H1 (cell line): ENCODE measurements around the gene RAB43. TPM values are rescaled to one million over a fixed set of nuclear protein-coding genes. Genes with fewer than 3 reads are reported as not detected.
A peak's percentile ranks its signal among the peaks of the same experiment; 100 is the strongest.

Source experiments
- CTCF ChIA-PET: fragments of 300-600 bp; sonication (Branson Sonifier 250); formaldehyde crosslinking; loops from one replicate; lab custom pipeline; 2021; ENCODE audit not compliant: partially characterized antibody; lab: Charles Lee
- POLR2A ChIA-PET: fragments of 300-600 bp; sonication (Branson Sonifier 250); formaldehyde crosslinking; loops from one replicate; lab custom pipeline; 2021; ENCODE audit warnings: inconsistent platforms; ENCODE audit not compliant: partially characterized antibody; lab: Charles Lee
- DNase-seq, 2 experiments: peaks; one replicate each; pipeline versions ENCODE4 v3.0.0 to v3.0.0-alpha.2; 2010 to 2022; ENCODE audit warnings: low spot score in 2 of 2, low read depth in 1 of 2, mixed read lengths in 1 of 2
- FAIRE-seq: peaks from 2 replicates; lab custom pipeline; 2011; peaks lifted over from hg19 to GRCh38; lab: Jason Lieb, UNC
- H2AFZ ChIP-seq: 2 replicates; pipeline ENCODE4 v1.8.1; 2012; ENCODE audit warnings: low read length, inconsistent platforms
- H2AK5ac ChIP-seq: 2 replicates; pipeline ENCODE4 v1.6.1; 2013; ENCODE audit warnings: low read depth, low read length
- H2BK120ac ChIP-seq: replicated peaks from 2 replicates; pipeline ENCODE3; 2013; ENCODE audit warnings: low read depth, low read length, inconsistent platforms
- H2BK12ac ChIP-seq: 2 replicates; pipeline ENCODE4 v1.6.1; 2013; ENCODE audit warnings: low read depth, low read length
- H2BK15ac ChIP-seq: 2 replicates; pipeline ENCODE4 v1.6.1; 2013; ENCODE audit warnings: low read length
- H2BK20ac ChIP-seq: 2 replicates; pipeline ENCODE4 v1.6.1; 2013; ENCODE audit warnings: low read length
- H2BK5ac ChIP-seq: 2 replicates; pipeline ENCODE4 v1.6.1; 2013; ENCODE audit warnings: low read depth, low read length
- H3K14ac ChIP-seq: 2 replicates; pipeline ENCODE4 v1.6.1; 2013; ENCODE audit warnings: inconsistent platforms; ENCODE audit not compliant: insufficient read length
- H3K18ac ChIP-seq: 2 replicates; pipeline ENCODE4 v1.6.1; 2013; ENCODE audit warnings: low read length; ENCODE audit errors: extremely low read depth
- H3K23ac ChIP-seq: 2 replicates; pipeline ENCODE4 v1.6.1; 2013; ENCODE audit warnings: inconsistent platforms; ENCODE audit not compliant: insufficient read length
- H3K23me2 ChIP-seq: 2 replicates; pipeline ENCODE4 v1.6.1; 2013; ENCODE audit warnings: low read depth, low read length
- H3K27ac ChIP-seq: 2 replicates; pipeline ENCODE4 v1.6.1; 2011; ENCODE audit warnings: low read depth, low read length, inconsistent platforms
- H3K27me3 ChIP-seq, 4 experiments: replicated peaks in 1 of 4; 1 replicate in 1 of 4; 2 replicates in 3 of 4; pipeline versions ENCODE4 v1.6.1 to v1.8.1; 2011 to 2013; ENCODE audit warnings: low read length in 3 of 4, mild to moderate bottlenecking in 3 of 4, inconsistent platforms in 2 of 4, mixed read lengths in 2 of 4, moderate library complexity in 1 of 4; ENCODE audit not compliant: control insufficient read depth in 3 of 4, insufficient read depth in 3 of 4; ENCODE audit errors: extremely low read depth in 1 of 4
- H3K36me3 ChIP-seq, 4 experiments: 2 replicates each; pipeline versions ENCODE4 v1.6.1 to v1.8.1; 2011 to 2013; ENCODE audit warnings: mild to moderate bottlenecking in 4 of 4, low read length in 3 of 4, moderate library complexity in 2 of 4, control low read depth in 1 of 4, inconsistent platforms in 1 of 4; ENCODE audit not compliant: insufficient read depth in 4 of 4, control insufficient read depth in 2 of 4
- H3K4ac ChIP-seq: replicated peaks from 2 replicates; pipeline ENCODE3; 2013; ENCODE audit warnings: low read length, low read depth, mixed read lengths, inconsistent platforms; ENCODE audit not compliant: insufficient read length
- H3K4me1 ChIP-seq, 4 experiments: replicated peaks in 1 of 4; 1 replicate in 1 of 4; 2 replicates in 3 of 4; pipeline versions ENCODE4 v1.6.1 to v1.8.1; 2011 to 2013; ENCODE audit warnings: low read length in 3 of 4, inconsistent platforms in 2 of 4, mixed read lengths in 1 of 4; ENCODE audit not compliant: insufficient read depth in 4 of 4, control insufficient read depth in 3 of 4
- H3K4me2 ChIP-seq, 2 experiments: 2 replicates each; pipeline versions ENCODE4 v1.6.1 to v1.8.1; 2011 to 2013; ENCODE audit warnings: low read depth in 2 of 2, low read length in 2 of 2, control low read depth in 1 of 2, inconsistent platforms in 1 of 2, mild to moderate bottlenecking in 1 of 2; ENCODE audit not compliant: insufficient read depth in 1 of 2
- H3K4me3 ChIP-seq, 4 experiments: fragments of 200-600, 300-600 bp in 1 of 4; sonication (generic), shearing (Covaris generic), sonication (Bioruptor Twin) in 1 of 4; 2 replicates each; pipeline versions ENCODE4 v1.5.1 to v1.8.1; 2011 to 2016; ENCODE audit warnings: low read length in 4 of 4, low read depth in 3 of 4, control low read depth in 2 of 4, inconsistent platforms in 2 of 4, mild to moderate bottlenecking in 2 of 4, mixed read lengths in 1 of 4, moderate library complexity in 1 of 4; ENCODE audit not compliant: insufficient read depth in 2 of 4; ENCODE audit errors: extremely low read depth in 1 of 4
- H3K56ac ChIP-seq: replicated peaks from 2 replicates; pipeline ENCODE3; 2013; ENCODE audit warnings: low read depth, mild to moderate bottlenecking, mixed read lengths, low read length, inconsistent platforms; ENCODE audit not compliant: insufficient read length
- H3K79me1 ChIP-seq: 2 replicates; pipeline ENCODE4 v1.6.1; 2013; ENCODE audit warnings: low read depth, low read length, control low read depth
- H3K79me2 ChIP-seq, 2 experiments: 2 replicates each; pipeline versions ENCODE4 v1.6.1 to v1.8.1; 2012 to 2013; ENCODE audit warnings: low read length in 2 of 2, mild to moderate bottlenecking in 2 of 2, inconsistent platforms in 1 of 2; ENCODE audit not compliant: insufficient read depth in 2 of 2, control insufficient read depth in 1 of 2
- H3K9ac ChIP-seq, 4 experiments: replicated peaks in 1 of 4; 1 replicate in 1 of 4; 2 replicates in 3 of 4; pipeline versions ENCODE4 v1.6.1 to v1.8.1; 2011 to 2013; ENCODE audit warnings: low read depth in 3 of 4, low read length in 3 of 4, control low read depth in 2 of 4, mild to moderate bottlenecking in 2 of 4, moderate library complexity in 2 of 4, inconsistent platforms in 1 of 4; ENCODE audit errors: extremely low read depth in 1 of 4
- H3K9me3 ChIP-seq, 2 experiments: 2 replicates each; pipeline versions ENCODE4 v1.6.1 to v1.8.1; 2012 to 2013; ENCODE audit warnings: mild to moderate bottlenecking in 2 of 2, moderate library complexity in 2 of 2, control low read depth in 1 of 2, inconsistent platforms in 1 of 2, low read depth in 1 of 2, low read length in 1 of 2, mixed read lengths in 1 of 2; ENCODE audit not compliant: insufficient read depth in 2 of 2
- H4K20me1 ChIP-seq, 2 experiments: replicated peaks in 1 of 2; 2 replicates each; pipeline versions ENCODE3 to v1.8.1; 2011 to 2013; ENCODE audit warnings: inconsistent platforms in 2 of 2, low read length in 2 of 2, mild to moderate bottlenecking in 1 of 2; ENCODE audit not compliant: insufficient read depth in 2 of 2, control insufficient read depth in 1 of 2
- H4K5ac ChIP-seq: 2 replicates; pipeline ENCODE4 v1.6.1; 2013; ENCODE audit warnings: low read length, low read depth, mixed read lengths, inconsistent platforms; ENCODE audit not compliant: insufficient read length
- H4K8ac ChIP-seq: 2 replicates; pipeline ENCODE4 v1.8.0; 2013; ENCODE audit warnings: mild to moderate bottlenecking, moderate library complexity, low read length, inconsistent platforms; ENCODE audit not compliant: insufficient read depth; ENCODE audit errors: extremely low read depth
- H4K91ac ChIP-seq: replicated peaks from 2 replicates; pipeline ENCODE3; 2013; ENCODE audit warnings: low read length, mixed read lengths, inconsistent platforms; ENCODE audit not compliant: insufficient read length
- SIX5 ChIP-seq: IDR thresholded peaks from 2 replicates; pipeline ENCODE4 v1.6.1; 2011; ENCODE audit warnings: mild to moderate bottlenecking, low read depth, low read length
- TAF7 ChIP-seq: optimal IDR thresholded peaks from 2 replicates; pipeline ENCODE3; 2011; ENCODE audit warnings: low read depth, mild to moderate bottlenecking, inconsistent platforms, low read length, moderate library complexity, borderline replicate concordance
- TCF12 ChIP-seq: IDR thresholded peaks from 2 replicates; pipeline ENCODE4 v1.6.1; 2011; ENCODE audit warnings: low read depth, mild to moderate bottlenecking, low read length
- WGBS, 2 experiments: shearing (Covaris generic) in 1 of 2; methylation state at CpG; one replicate each; pipeline versions ENCODE4 v1.1.6 to v1.1.7; 2013 to 2015; ENCODE audit warnings: low lambda C conversion rate in 2 of 2, mixed read lengths in 2 of 2, inconsistent platforms in 1 of 2, low coverage in 1 of 2, missing lambda C conversion rate in 1 of 2; ENCODE audit not compliant: insufficient replicate concordance in 2 of 2, insufficient coverage in 1 of 2, insufficient read length in 1 of 2; ENCODE audit errors: extremely low coverage in 1 of 2, missing lambda C conversion rate in 1 of 2; 5-methylcytosine and 5-hydroxymethylcytosine counted together
- polyA plus RNA-seq, 7 experiments: library from polyadenylated mRNA; depleted of rRNA in 3 of 7; stranded (reverse) in 5 of 7; unstranded in 2 of 7; fragments of >200 nt in 5 of 7; fragments of 200-250 nt in 2 of 7; gene quantifications; 1 replicate in 5 of 7; 2 replicates in 1 of 7; 4 replicates in 1 of 7; pipeline versions ENCODE4 v1.2.1 to v1.2.3, GENCODE V29; 2011 to 2013; ENCODE audit warnings: missing spikeins in 2 of 7, mixed read lengths in 2 of 7
- total RNA-seq: library from RNA; stranded (reverse); fragmentation: NEBNext Ultra II Directional; extraction: Animal tissue kit (Norgen Biotek cat#: 25700); gene quantifications from 2 replicates; pipeline ENCODE4 v1.2.1, GENCODE V29; 2021

RAB43 gene
- total and polyA plus RNA-seq, 2 of the 8 experiments (the other 6 are each of a cell fraction or from before 2014, with no cell fraction given) = 13.1 to 19.4 TPM

- Histone ChIP-seq H2BK12ac (no peak overlapping the region), H4K5ac (no peak overlapping the region), H3K9ac (no peak overlapping the region), H3K79me1 (no peaks in the 10 kb centered on the region), H4K91ac (no peak overlapping the region), H3K14ac (no peak overlapping the region), H3K56ac (no peak overlapping the region), H3K18ac (no peak overlapping the region), H2AK5ac (no peak overlapping the region), H3K79me2 (no peaks in the 10 kb centered on the region), H2AFZ (no peak overlapping the region), H2BK120ac (no peak overlapping the region), H3K27ac (no peak overlapping the region), H3K27me3 (0 out of 7 replicates have a peak, but pooled peaks cover 0 to 3% (median 0%) of the 10 kb centered on the region in 4 experiments), H2BK20ac (no peak overlapping the region), H3K4me1 (no peaks in the 10 kb centered on the region), H3K9me3 (no peaks in the 10 kb centered on the region), H2BK15ac (no peak overlapping the region), H4K8ac (peak overlapping the region; percentile 68; the same call in 1 of the 2 replicates), H3K23ac (no peak overlapping the region), H3K4ac (no peak overlapping the region), H3K4me2 (no peak overlapping the region), H4K20me1 (no peaks in the 10 kb centered on the region), H2BK5ac (no peak overlapping the region), H3K4me3 (no peak overlapping the region), H3K23me2 (no peaks in the 10 kb centered on the region), H3K36me3 (no peaks in the 10 kb centered on the region)
- FAIRE-seq = no peak
- DNase-seq = no peak
- POLR2A ChIA-PET = interaction anchor here (0.7 to 1.4 kb wide), 3 partner anchors 35 to 98 kb away, joined by 3 to 6 read pairs (median 4); no protein-coding TSS in a partner anchor
- CTCF ChIA-PET = interaction anchor here (0.6 to 4.0 kb wide), 10 partner anchors 11 to 161 kb away, joined by 3 to 38 read pairs (median 5); no protein-coding TSS in a partner anchor
- 82% methylated on average over 6 of the region's 6 CpGs; no CpG with 5 or more reads in 1 of the 2 experiments for WGBS, 2 experiments
- TF ChIP-seq SIX5 = no peak
- TF ChIP-seq TAF7 = no peak
- no peak for TF ChIP-seq TCF12
Measured at GRCh38 chr3:129084501-129084900, 37.1 kb downstream of the RAB43 start.
